Measurements from ENCODE around the gene ZCRB1.
A peak's percentile ranks its signal among the peaks of the same experiment; 100 is the strongest.
"Not testable (repeated sequence)": the region's sequence is repeated elsewhere in the genome, so short reads cannot be mapped to it uniquely, and the experiment has no call there.

ZCRB1 gene, protein sequence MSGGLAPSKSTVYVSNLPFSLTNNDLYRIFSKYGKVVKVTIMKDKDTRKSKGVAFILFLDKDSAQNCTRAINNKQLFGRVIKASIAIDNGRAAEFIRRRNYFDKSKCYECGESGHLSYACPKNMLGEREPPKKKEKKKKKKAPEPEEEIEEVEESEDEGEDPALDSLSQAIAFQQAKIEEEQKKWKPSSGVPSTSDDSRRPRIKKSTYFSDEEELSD

DNA sequence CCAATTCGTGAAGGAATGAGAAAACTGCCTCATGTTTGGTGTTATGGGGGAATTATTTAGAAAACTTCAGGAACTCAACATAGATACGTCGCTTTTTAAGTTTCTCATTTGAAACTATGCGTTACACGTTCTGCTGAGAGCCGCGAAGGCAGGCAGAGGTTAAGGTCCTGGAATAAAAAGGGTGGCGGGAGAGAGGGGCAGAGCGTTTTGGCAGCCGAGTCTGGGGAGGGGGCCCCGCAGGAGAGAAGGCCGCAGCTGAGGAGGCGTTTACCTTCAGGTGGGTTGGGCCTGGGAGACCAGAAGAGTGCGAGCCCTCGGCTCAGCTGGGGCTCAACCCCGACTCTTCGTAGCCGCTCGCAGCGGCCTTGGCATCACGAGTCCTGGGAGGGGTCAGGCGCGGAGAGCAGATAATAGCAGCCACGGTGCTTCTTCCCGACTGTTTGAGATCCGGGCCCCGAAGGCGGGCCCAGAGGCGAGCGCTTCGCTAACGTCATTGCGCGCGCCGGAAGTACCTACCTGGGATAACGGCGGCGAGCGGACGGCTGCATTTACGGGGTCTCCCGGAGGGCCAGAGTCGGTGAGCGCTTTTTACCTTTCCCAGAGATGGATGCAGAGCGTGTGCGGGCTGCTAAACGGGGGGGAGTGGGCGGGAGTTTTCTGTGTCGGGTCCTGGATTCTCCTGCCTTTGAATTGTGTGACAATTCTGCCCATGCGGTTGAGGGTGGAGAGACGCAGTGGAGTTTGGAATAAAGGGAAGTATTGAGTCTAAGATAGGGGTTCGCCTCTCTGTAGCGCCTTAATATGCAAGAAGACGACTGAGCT lies at the start of gene ZCRB1, which contains the start of gene PPHLN1:
TSS of gene ZCRB1 (minus strand) at position 442 of the 822 bp plus-strand sequence. CDS start 1,992 bp downstream, outside the sequence.
TSS of gene PPHLN1 (plus strand) at position 515 of the 822 bp plus-strand sequence. CDS start 9,736 bp downstream, outside the sequence.
- peak; percentile 70 to 76 for DNase-seq (ENCODE audit: low read depth in 2 of 2)

DNA sequence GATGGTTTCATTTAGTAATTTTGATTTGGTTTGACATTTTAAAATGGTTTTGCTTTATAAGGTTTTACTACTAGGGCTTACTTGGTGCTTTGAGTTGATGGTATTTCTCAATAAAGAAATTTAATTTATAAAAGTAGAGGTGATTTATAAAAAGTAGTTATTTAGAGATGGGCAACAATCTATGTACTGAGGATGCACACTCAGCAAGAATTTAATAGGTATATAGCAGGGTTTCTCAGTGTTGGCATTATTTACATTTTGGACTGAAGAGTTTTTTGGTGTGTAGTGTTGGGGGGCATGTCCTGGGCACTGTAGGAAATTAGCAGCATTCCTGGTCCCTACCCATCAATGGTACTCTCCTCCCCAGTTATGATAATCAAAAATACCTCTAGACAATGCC lies 47.8 kb upstream of the ZCRB1 start:
- DNase-seq (ENCODE audit: low read depth in 2 of 2): no peak

DNA sequence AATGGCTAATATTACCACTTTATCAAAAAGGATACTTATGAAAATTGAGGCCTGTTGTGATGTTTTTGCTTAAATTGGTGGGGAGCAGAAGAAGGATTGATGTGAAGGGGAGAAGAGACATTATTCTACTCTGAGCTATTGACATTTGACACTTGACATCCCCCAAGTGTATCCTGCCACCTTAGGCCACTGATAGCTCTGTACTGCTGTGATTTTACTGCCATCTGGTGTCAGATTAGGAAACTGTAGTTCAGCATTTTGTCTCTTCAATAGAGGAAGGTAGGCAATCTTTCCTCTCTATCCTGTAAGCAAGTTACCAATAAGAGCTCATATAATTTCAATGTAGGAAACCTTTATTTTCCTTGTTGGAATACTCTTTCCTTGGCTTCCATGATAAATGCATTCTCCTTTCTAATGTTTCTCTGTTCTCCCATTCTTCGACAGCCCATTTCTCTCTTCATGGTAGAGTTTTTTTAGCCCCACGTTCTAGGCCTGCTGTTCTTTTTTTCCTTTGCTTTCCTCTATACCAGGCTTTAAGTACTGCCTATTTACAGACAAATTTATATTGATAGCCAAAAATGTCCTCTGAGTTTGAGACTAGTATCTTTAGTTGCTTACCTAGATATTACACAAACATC lies 46.4 kb upstream of the ZCRB1 start:
- no peak for DNase-seq (ENCODE audit: low read depth in 2 of 2)

DNA sequence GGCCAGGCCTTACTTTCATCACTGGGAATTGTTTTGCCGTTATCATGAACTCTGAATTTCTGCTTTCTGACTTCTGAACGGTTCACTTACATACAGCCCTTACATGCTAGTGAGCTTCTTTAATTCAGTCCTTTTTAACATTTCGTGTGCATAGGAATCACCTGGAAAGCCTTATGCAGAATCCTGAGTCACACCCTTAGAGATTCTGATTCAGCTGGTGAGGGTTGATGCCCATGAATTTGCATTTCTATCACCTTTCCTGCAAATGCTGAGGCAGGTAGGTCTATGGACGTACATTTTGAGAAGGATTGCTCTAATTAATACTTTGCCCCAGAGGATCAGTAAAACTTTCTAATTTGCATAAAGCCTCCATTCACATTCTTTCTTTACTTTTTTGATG lies 44.1 kb upstream of the ZCRB1 start:
- DNase-seq (ENCODE audit: low read depth in 2 of 2): no peak

DNA sequence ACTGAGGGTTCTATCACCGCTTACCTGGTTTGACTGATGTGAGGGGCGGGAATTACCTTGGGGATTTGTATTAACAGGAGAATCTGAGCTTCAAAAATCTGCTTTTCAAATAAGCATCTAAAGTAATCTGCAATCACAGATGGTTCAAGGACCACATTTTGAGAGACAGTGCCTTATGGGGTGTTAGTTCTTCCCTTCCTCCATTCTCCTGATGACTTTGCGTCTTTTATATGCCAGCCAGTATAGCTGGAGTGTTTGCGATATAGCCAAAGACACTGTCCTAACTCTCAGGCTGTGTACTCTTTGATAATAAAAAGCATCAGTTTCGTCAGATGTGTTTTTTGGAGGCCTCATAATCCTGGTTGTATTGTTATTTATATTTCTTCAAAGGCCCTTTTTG lies 39.6 kb upstream of the ZCRB1 start:
- no peak for DNase-seq (ENCODE audit: low read depth in 2 of 2)

DNA sequence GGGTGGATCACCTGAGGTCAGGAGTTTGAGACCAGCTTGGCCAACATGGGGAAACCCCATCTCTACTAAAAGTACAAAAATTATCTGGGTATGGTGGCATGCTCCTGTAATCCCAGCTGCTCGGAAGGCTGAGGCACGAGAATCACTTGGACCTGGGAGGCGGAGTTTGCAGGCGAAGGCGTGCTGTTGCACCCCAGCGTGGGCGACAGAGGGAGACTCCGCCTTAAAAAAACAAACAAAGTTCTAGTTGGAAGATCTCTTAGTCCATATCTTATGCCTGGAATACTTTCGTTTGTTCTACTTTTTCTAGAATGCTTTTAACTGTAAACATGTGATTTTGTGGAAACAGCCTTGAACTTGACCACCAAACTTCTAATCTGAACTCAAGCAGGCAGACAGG lies 38.8 kb upstream of the ZCRB1 start:
- DNase-seq (ENCODE audit: low read depth in 2 of 2): no peak

DNA sequence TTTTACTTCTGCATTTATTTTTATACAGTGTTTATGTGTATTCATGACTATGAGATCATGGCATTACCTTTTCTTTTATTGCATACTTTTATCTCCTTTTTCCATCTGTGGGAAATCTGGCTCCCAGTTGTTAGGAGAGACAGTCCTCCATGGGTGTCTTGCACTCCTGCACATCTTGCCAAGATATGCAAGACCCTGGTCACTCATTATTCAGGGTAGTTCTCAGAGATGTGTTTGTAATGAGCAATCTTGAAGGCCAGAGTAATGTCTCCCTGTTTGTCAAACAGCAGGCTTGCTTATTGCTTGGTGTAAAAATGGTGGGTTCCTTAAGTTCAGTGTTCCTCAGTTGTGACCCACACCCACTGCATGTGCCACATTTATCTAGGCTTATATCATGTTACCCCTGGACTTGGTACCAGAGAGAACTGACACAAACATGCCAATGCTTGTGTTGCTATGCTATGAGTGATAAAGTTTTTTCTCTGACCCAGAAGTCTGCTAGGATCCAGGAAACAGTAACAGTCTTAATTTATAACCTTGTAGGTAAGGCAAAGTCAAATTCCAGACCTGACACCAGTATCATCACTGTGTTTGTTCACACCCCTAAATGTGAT lies 36.9 kb upstream of the ZCRB1 start:
- no peak for DNase-seq (ENCODE audit: low read depth in 2 of 2)

DNA sequence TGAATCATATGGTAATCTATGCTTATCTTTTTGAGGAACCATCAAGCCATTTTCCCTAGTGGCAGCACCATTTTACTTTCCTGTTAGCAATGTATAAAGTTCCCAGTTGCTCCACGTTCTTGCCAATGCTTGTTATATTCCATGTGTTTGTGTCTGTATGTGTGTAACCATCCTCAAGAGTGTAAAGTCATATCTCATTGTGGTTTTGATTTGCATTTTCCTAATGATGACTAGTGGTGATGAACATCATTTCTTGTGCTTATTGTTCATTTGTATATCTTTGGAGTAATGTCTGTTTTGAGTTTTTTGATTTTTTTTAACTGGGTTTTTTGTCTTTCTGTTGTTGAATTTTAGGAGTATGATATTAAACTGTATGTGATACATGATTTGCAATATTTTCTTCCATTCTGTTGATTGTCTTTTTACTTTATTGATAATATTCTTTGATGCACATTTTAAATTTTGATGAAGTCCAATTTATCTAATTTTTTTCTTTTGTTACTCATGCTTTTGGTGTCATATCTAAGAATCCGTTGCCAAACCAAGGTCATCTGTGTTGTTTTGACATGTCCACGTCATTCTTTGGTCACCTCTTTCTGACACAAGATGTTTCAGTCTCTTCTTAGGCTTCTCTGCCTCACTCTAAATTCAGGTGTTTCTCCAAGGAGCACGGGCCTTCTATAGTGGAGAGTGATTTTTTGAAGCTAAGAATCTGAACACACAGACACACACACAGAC lies 36.2 kb upstream of the ZCRB1 start:
- DNase-seq (ENCODE audit: low read depth in 2 of 2): no peak

DNA sequence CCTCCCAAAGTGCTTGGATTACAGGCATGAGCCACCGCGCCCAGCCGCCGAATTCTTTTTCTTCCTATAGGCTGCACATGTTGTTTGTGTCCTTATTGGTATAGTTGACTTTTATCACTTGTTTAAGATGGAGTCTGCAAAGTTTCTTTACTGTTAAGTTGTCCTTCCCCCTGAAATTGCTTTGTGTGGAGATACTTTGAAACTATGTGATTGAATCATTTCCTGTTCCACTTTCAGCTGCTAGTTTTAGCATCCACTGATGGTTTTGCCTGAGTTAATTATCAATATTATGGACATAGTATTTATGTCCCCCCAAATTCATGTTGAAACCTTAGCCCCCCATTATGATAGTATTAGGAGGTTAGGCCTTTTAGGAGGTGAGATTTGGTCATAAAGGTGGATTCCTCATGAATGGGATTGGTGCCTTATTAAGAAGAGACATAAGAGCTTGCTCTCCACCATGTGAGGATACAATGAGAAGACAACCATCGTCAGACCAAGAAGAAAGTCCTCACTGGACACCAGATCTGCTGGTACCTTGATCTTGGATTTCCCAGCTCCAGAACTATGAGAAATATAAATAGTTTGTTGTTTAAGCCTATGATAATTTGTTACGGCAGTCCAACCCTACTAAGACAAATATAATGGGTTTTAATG lies 35.0 kb upstream of the ZCRB1 start:
- no peak for DNase-seq (ENCODE audit: low read depth in 2 of 2)

DNA sequence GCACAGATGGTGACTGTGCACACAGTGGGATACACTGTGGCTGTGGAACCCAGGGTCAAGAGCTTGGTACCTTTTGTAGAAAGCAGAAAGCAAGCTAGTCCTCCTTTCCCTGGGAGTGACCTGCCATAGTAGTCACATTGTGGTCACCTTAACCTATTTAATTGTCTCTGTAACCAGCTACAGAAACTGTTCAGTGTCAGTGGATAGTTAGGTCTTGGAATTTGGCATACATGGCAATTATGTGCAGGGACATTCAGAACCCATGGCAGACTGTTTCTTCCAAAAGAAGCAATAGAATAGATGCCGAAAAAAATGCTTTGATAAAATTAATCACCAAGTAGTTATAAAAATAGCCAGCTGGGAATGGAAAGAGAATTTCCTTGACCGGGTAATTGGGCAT lies 30.4 kb upstream of the ZCRB1 start:
- DNase-seq (ENCODE audit: low read depth in 2 of 2): no peak

DNA sequence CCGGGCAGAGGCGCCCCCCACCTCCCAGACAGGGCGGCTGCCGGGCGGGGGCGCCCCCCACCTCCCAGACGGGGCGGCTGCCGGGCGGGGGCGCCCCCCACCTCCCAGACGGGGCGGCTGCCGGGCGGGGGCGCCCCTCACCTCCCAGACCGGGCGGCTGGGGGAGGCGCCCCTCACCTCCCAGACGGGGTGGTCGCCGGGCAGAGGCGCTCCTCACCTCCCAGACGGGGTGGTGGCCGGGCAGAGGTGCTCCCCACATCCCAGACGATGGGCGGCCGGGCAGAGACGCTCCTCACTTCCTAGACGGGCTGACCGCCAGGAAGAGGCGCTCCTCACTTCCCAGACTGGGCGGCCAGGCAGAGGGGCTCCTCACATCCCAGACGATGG lies 24.1 kb upstream of the ZCRB1 start:
- DNase-seq (ENCODE audit: low read depth in 2 of 2): not testable (repeated sequence)

DNA sequence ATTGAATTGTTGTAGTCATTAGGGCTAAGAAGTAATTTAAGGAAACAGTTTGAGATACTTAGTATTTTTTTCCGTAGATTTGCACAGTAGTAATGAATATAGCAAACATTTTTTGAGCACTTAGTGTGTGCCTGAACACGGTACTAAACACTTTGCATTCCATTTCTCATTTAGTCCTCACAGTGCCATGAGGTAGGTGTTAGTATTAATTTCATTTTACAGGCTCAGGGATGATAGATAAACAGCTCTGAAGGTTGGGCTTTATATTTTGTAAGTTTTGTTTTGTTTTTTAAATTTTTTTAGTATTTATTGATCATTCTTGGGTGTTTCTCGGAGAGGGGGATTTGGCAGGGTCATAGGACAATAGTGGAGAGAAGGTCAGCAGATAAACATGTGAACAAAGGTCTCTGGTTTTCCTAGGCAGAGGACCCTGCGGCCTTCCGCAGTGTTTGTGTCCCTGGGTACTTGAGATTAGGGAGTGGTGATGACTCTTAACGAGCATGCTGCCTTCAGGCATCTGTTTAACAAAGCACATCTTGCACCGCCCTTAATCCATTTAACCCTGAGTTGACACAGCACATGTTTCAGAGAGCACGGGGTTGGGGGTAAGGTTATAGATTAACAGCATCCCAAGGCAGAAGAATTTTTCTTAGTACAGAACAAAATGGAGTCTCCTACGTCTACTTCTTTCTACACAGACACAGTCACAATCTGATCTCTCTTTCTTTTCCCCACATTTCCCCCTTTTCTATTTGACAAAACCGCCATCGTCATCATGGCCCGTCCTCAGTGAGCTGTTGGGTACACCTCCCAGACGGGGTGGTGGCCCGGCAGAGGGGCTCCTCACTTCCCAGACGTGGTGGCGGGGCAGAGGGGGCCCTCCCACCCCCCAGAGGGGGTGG lies 23.5 kb upstream of the ZCRB1 start:
- DNase-seq (ENCODE audit: low read depth in 2 of 2): not testable (repeated sequence)

DNA sequence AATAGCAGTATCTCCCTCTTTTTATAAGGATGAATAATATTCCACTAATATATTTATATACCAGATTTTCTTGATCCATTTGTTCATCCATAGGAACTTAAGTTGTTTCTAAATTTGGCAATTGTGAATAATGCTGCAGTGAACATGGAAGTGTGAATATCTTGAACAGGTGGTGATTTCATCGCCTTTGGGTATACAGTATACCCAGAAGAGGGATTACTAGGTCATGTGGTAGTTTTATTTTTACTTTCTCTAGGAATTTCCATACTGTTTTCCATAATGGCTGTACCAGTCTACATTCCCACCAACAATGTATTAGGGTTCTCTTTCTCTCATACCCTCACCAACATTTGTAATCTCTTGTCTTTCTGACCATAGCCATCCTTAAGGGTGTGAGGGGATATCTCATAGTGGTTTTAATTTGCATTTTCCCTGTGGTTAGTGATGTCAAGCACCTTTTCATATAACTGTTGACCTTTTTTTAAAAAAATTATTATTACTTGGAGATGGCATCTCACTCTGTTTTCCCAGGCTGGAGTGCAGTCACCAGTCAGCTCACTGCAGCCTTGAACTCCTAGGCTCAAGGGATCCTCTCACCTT lies 20.6 kb upstream of the ZCRB1 start:
- DNase-seq (ENCODE audit: low read depth in 2 of 2): no peak

DNA sequence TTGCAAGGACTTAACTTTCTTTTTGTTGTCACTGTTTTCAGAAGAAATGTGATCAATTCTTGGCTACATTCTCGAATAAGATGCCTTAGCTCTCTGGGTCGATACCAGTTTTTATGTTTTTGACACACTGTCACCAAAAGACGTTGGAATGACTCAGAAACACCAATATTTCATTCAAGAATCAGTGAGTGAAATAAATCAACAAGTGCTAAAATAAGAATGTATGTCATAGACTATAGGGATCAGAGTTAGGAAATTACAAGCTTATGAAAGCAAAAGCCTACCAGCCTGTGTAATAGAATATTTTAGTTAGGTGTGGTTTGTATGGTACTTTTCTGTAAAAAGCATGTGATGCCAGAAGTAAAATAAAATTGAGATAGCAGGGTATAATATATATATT lies 17.8 kb upstream of the ZCRB1 start:
- no peak for DNase-seq (ENCODE audit: low read depth in 2 of 2)

DNA sequence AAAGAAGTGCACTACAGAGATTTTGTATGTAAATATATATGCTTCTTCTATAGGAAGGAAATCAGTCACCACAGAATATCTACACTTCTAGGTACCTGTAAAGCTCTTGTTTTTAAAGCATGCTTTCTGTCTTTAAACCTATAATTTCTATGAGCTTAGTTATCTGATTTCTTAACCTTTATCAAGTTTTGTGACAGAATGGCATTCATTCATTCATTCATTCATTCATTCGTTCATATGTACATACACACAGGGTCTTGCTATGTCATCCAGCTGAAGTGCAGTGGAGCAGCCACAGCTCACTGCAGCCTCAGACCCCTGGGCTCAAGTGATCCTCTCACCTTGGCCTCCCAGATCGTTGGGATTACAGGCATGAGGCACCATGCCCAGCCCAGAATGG lies 16.1 kb upstream of the ZCRB1 start:
- DNase-seq (ENCODE audit: low read depth in 2 of 2): no peak

DNA sequence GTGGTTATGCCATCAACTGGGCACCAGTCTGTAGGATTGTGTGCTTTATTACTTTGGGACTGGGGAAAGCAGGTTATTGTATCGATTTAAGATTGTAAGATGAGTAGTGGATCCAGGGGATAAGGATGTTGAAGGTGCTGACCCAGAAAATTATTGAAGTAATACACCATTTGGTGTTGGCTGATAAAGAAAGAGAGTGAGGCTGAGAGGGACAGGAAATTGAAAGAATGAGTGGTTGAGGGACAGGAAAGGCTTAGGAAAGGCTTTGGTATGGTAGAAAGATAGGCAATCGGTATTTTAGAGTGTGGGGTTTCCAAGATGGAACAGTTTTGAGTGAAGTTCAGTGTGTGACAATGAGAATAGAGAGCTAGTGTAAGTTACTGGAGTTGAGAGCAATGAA lies 12.4 kb upstream of the ZCRB1 start:
- DNase-seq (ENCODE audit: low read depth in 2 of 2): no peak

DNA sequence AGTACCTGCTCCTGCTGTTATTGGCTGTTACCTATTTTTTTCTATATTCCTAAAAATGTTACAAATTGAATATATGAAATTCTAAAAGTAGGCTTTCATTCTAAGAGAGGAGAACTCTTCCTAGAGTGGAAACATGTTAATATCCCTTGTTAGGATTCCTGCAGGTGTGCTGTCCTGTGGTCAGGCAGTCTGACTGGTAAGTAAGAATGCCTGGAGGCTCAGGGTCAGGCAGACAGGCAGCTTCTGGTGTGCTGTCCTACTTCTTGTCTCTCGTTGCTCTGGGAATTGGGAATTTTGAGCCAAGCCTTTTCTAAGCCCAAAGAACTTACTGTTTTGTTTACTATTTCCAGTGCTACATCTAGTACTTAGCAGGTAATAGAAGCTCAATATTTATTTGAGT lies 10.4 kb upstream of the ZCRB1 start:
- no peak for DNase-seq (ENCODE audit: low read depth in 2 of 2)

DNA sequence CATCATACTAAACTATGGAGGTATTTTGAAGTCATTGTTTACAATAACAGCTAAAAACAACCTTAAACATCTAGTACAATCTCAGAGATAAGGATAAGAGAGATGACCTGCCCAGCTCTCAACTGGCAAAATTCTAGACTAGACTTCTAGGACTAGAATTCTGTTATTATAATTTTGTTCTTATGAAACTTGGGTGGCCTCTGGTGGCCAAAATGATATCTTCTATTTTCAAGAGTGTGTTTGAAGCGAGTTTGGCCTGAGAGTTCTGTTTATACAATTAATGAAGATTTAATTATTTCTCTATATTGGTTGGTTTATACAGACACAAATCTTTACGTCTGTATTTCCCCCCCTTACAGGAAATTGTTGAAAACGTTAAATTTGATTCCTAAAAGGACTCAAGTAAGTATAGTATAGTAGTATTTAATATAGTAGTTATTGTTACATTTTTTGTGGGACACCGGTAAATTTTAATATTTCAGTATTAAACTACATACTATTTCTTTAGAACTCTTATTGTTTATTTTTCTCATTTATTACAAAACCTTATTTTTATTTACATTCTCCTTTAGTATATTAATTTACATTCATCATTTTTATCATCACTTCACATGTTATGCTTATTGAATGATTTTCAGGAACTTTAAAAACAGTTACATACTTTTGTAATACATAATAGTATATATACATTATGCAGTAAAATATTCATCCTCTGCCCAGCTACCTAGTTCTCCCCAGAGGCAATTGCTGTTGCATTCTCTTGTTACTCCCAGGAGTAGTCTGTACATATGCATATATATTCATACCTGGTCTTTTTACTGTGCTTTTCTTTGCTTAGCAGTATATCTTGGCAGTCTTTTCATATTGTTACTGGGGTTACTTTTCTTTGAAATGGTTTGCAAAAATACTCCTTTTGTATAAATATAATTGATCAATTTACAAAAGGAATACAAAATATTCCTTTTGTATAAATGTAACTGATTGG lies 6.7 kb upstream of the ZCRB1 start:
- DNase-seq (ENCODE audit: low read depth in 2 of 2): no peak

All from stimulated activated CD4-positive, alpha-beta T cell treated with anti-CD3 and anti-CD28 coated beads, Interleukin-4, amount 100 ng/mL, for 48 hours (primary cell).